OCI-LY3 (cell line): Measurements from ENCODE around the gene ZSCAN21.
A peak's percentile ranks its signal among the peaks of the same experiment; 100 is the strongest.

Experiments used
- H2AFZ ChIP-seq: fragments of 200-600, 300-600 bp; shearing (Covaris generic); 2 replicates; pipeline ENCODE4 v1.6.0; 2014; ENCODE audit warnings: antibody characterized with exemption, low read depth, low read length
- H3K27ac ChIP-seq: fragments of 200-600, 300-600 bp; sonication (generic); 2 replicates; pipeline ENCODE4 v1.5.1; 2014; ENCODE audit warnings: mild to moderate bottlenecking, low read length, moderate library complexity, mixed read lengths
- H3K27me3 ChIP-seq: fragments of 200-600, 300-600 bp; sonication (generic); 2 replicates; pipeline ENCODE4 v1.6.1; 2014; ENCODE audit warnings: low read depth, low read length, mixed read lengths
- H3K36me3 ChIP-seq: fragments of 200-600, 300-600 bp; sonication (generic); replicated peaks from 2 replicates; pipeline ENCODE3; 2014; ENCODE audit warnings: low read depth, low read length, mixed read lengths
- H3K4me1 ChIP-seq: fragments of 300-600, 200-600 bp; sonication (generic); 2 replicates; pipeline ENCODE4 v1.6.1; 2014; ENCODE audit warnings: low read length, mixed read lengths
- H3K4me2 ChIP-seq: fragments of 200-600, 300-600 bp; sonication (generic); 2 replicates; pipeline ENCODE4 v1.6.1; 2014; ENCODE audit warnings: low read length, mixed read lengths
- H3K4me3 ChIP-seq: fragments of 300-600, 200-600 bp; sonication (generic); 2 replicates; pipeline ENCODE4 v1.5.1; 2014; ENCODE audit warnings: antibody characterized with exemption, mild to moderate bottlenecking, low read length, moderate library complexity
- H3K79me2 ChIP-seq: fragments of 300-600, 200-600 bp; shearing (Covaris generic); 2 replicates; pipeline ENCODE4 v1.6.1; 2014; ENCODE audit warnings: mild to moderate bottlenecking, low read length, mixed read lengths
- H3K9ac ChIP-seq: fragments of 300-600, 200-600 bp; shearing (Covaris generic); 2 replicates; pipeline ENCODE4 v1.6.0; 2014; ENCODE audit warnings: mild to moderate bottlenecking, low read length, moderate library complexity
- H3K9me3 ChIP-seq: fragments of 200-600, 300-600 bp; shearing (Covaris generic); 2 replicates; pipeline ENCODE4 v1.6.1; 2014; ENCODE audit warnings: low read length, mixed read lengths; ENCODE audit not compliant: insufficient read depth
- H4K20me1 ChIP-seq: fragments of 200-600, 300-600 bp; sonication (generic); 2 replicates; pipeline ENCODE4 v1.6.1; 2016; ENCODE audit warnings: low read length, mixed read lengths; ENCODE audit not compliant: insufficient read depth
- EZH2phosphoT487 ChIP-seq: fragments of 200-600 bp; shearing (Covaris generic); IDR thresholded peaks from 2 replicates; pipeline ENCODE4 v1.6.1; 2018; ENCODE audit warnings: antibody characterized with exemption, mixed run types, low read depth
- TF ChIP-seq, protein P1 (sequence below): fragments of 200-600, 300-600 bp; sonication (generic); IDR thresholded peaks from 2 replicates; pipeline ENCODE4 v1.5.1; 2014; ENCODE audit warnings: antibody characterized with exemption, low read length, low read depth

ZSCAN21 gene

DNA sequence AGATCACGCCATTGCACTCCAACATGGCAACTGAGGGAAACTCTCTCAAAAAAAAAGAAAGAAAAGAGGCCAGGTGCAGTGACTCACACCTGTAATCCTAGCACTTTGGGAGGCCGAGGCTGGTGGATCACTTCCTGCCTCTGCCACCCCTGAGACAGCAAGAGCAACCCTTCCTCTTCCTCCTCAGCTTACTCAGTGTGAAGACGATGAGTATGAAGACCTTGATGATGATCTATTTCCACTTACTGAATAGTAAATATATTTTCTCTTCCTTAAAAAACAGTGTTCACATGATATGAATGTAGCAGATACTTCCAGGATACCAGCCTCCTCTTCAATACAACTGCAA, 36.3 kb upstream of the ZSCAN21 start:
- H3K79me2 ChIP-seq: peaks cover 29% of the 10 kb centered on the region
- H3K4me2 ChIP-seq: no peak overlapping the region
- no peak overlapping the region for H3K9ac ChIP-seq
- no peaks in the 10 kb centered on the region for H3K27me3 ChIP-seq
- H3K4me3 ChIP-seq: no peak overlapping the region
- peak overlapping the region; percentile 54; the same call in 1 of the 2 replicates for H2AFZ ChIP-seq
- no peak for TF ChIP-seq EZH2phosphoT487
- TF ChIP-seq, protein P1, sequence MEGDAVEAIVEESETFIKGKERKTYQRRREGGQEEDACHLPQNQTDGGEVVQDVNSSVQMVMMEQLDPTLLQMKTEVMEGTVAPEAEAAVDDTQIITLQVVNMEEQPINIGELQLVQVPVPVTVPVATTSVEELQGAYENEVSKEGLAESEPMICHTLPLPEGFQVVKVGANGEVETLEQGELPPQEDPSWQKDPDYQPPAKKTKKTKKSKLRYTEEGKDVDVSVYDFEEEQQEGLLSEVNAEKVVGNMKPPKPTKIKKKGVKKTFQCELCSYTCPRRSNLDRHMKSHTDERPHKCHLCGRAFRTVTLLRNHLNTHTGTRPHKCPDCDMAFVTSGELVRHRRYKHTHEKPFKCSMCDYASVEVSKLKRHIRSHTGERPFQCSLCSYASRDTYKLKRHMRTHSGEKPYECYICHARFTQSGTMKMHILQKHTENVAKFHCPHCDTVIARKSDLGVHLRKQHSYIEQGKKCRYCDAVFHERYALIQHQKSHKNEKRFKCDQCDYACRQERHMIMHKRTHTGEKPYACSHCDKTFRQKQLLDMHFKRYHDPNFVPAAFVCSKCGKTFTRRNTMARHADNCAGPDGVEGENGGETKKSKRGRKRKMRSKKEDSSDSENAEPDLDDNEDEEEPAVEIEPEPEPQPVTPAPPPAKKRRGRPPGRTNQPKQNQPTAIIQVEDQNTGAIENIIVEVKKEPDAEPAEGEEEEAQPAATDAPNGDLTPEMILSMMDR: no peak
- H4K20me1 ChIP-seq: 0 out of 2 replicates have a peak, but pooled peaks cover 4% of the 10 kb centered on the region
- no peak overlapping the region for H3K27ac ChIP-seq
- H3K4me1 ChIP-seq: peaks cover 12% of the 10 kb centered on the region
- H3K36me3 ChIP-seq: peaks cover 5% of the 10 kb centered on the region
- no peaks in the 10 kb centered on the region for H3K9me3 ChIP-seq

- Histone ChIP-seq H3K4me1 (peaks cover 12% of the 10 kb centered on the region), H3K9ac (peak within 1 kb of the TSS; percentile 79), H2AFZ (peak within 1 kb of the TSS; percentile 88), H3K27ac (no peak within 1 kb of the TSS), H3K4me3 (peak within 1 kb of the TSS; percentile 79), H3K36me3 (peaks cover 11% of the 10 kb centered on the region), H3K27me3 (no peaks in the 10 kb centered on the region), H3K4me2 (peak within 1 kb of the TSS; percentile 90), H3K79me2 (peaks cover 51% of the 10 kb centered on the region), H4K20me1 (0 out of 2 replicates have a peak, but pooled peaks cover 7% of the 10 kb centered on the region), H3K9me3 (no peaks in the 10 kb centered on the region)
- TF ChIP-seq, protein P1: no peak
- TF ChIP-seq EZH2phosphoT487: no peak
Observed at GRCh38 chr7:100015232-100016214, 34.1 kb upstream of the ZSCAN21 start, which contains the start of gene ZKSCAN1. ZKSCAN1 (plus strand) TSS chr7:100015596; CDS start chr7:100023507, 7,911 bp downstream.

- Histone ChIP-seq H3K4me3 (peak overlapping the region; percentile 79), H3K9me3 (no peaks in the 10 kb centered on the region), H3K4me2 (peak overlapping the region; percentile 90), H3K27me3 (no peaks in the 10 kb centered on the region), H3K9ac (peak overlapping the region; percentile 79), H3K27ac (no peak overlapping the region), H4K20me1 (0 out of 2 replicates have a peak, but pooled peaks cover 7% of the 10 kb centered on the region), H3K4me1 (peaks cover 12% of the 10 kb centered on the region), H2AFZ (no peak overlapping the region), H3K79me2 (peaks cover 57% of the 10 kb centered on the region), H3K36me3 (peaks cover 11% of the 10 kb centered on the region)
- TF ChIP-seq, protein P1: no peak
- no peak for TF ChIP-seq EZH2phosphoT487
Observed at GRCh38 chr7:100016215-100016901, 33.2 kb upstream of the ZSCAN21 start.

- Histone ChIP-seq H3K9me3 (no peaks in the 10 kb centered on the region), H3K4me2 (no peak overlapping the region), H3K27ac (no peak overlapping the region), H3K4me3 (no peak overlapping the region), H3K9ac (no peak overlapping the region), H3K36me3 (peaks cover 11% of the 10 kb centered on the region), H3K27me3 (no peaks in the 10 kb centered on the region), H4K20me1 (0 out of 2 replicates have a peak, but pooled peaks cover 7% of the 10 kb centered on the region), H3K79me2 (peaks cover 66% of the 10 kb centered on the region), H3K4me1 (peaks cover 12% of the 10 kb centered on the region), H2AFZ (no peak overlapping the region)
- TF ChIP-seq EZH2phosphoT487: no peak
Observed at GRCh38 chr7:100017300-100017699, 32.3 kb upstream of the ZSCAN21 start.
